Activated naive CD4-positive, alpha-beta T cell treated with anti-CD3 and anti-CD28 coated beads, Interleukin-2, amount 10 ng/mL, durations not matched to agents 5 hours and 36 hours (primary cell): ENCODE results near the gene SPRTN. TPM values are rescaled to one million over a fixed set of nuclear protein-coding genes. Genes with fewer than 3 reads are reported as not detected.

ENCODE experiments used
- total RNA-seq, 2 experiments: library from RNA; stranded (reverse); gene quantifications; one replicate each; pipeline ENCODE4 v1.2.3, GENCODE V29; 2021

The SPRTN gene, protein sequence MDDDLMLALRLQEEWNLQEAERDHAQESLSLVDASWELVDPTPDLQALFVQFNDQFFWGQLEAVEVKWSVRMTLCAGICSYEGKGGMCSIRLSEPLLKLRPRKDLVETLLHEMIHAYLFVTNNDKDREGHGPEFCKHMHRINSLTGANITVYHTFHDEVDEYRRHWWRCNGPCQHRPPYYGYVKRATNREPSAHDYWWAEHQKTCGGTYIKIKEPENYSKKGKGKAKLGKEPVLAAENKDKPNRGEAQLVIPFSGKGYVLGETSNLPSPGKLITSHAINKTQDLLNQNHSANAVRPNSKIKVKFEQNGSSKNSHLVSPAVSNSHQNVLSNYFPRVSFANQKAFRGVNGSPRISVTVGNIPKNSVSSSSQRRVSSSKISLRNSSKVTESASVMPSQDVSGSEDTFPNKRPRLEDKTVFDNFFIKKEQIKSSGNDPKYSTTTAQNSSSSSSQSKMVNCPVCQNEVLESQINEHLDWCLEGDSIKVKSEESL
- 10 to 100 TPM; 11.0 to 11.2 TPM for total RNA-seq

GRCh38 chr1:231338270-231339128, at the start of gene SPRTN:
Gene SPRTN, plus strand, starts transcription at chr1:231338293. Its CDS starts 91 bp downstream, at chr1:231338384.

DNA sequence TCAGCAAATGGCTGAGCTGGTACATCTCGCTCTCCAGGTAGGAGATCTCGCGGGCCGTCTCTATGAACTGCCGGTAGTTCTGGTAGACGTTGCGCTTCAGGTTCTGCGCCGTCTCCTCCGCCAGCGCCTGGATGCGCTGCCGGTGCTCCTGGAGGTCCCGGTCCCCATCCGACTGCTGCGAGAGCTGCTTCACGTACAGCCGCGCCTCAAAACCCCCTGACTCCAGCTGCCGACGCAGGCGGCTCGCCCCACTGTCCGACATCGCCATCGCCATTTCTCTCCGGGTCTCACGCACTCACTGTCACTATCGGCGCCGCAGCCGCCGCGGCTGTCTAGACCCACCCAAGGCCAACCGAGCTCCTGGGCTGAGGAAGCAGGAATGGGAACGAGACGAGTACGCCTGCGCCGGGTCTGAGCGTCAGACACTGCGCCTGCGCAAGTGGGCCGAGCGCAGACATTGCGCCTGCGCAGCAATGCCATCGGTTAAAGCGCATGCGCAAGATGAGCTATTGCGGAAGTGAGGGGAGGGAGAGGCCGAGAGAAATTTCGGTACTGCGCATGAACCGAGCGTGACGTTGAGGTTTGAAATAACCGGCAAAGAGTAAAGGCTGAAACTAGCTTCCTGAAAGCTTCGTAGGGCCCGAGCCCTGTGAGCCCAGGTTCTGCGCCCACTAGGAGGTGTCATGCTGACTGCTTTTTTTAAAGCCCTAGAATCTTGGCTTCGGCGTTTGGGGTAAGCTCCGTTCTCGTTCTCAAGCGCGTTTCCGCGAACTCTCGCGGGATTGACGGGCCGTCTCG, 422 bp upstream of the SPRTN start, which contains the start of gene EXOC8:
EXOC8 (minus strand) TSS at position 381 of the 798 bp plus-strand sequence; CDS start at position 274, 107 bp downstream.

Other genes with a start within 250 kb of the SPRTN start
- not detected for gene TRIM67, start 176.2 kb upstream of the SPRTN start, total RNA-seq
- gene GNPAT, start 97.1 kb upstream of the SPRTN start, total RNA-seq: 10 to 100 TPM; 34.3 to 34.7 TPM
- gene EXOC8, start 441 bp upstream of the SPRTN start, total RNA-seq: 10 to 100 TPM; 20.2 to 20.7 TPM
- gene EGLN1, start 84.0 kb downstream of the SPRTN start, total RNA-seq: 10 to 100 TPM; 32.3 to 38.2 TPM
- gene TSNAX, start 190.4 kb downstream of the SPRTN start, total RNA-seq: 10 to 100 TPM; 42.5 to 44.2 TPM